H1 (cell line): Measurements from ENCODE around the gene TASOR2. TPM values are rescaled to one million over a fixed set of nuclear protein-coding genes. Genes with fewer than 3 reads are reported as not detected.

Experiments
- CHD7 ChIP-seq: fragments of 300-600 bp; sonication (generic); IDR thresholded peaks from 2 replicates; pipeline ENCODE4 v1.7.1; 2012; ENCODE audit warnings: low read length, moderate library complexity, mild to moderate bottlenecking, inconsistent platforms; ENCODE audit not compliant: insufficient replicate concordance
- HDAC2 ChIP-seq, 2 experiments: fragments of 300-600 bp in 1 of 2; sonication (generic) in 1 of 2; IDR thresholded peaks; 2 replicates each; pipeline ENCODE4 v1.6.1; 2011 to 2012; ENCODE audit warnings: low read depth in 2 of 2, low read length in 2 of 2, mild to moderate bottlenecking in 2 of 2, moderate library complexity in 2 of 2, borderline replicate concordance in 1 of 2, inconsistent platforms in 1 of 2
- HDAC6 ChIP-seq: IDR thresholded peaks from one replicate; pipeline ENCODE4 v1.7.1; 2012; ENCODE audit warnings: low read depth, mild to moderate bottlenecking, inconsistent platforms, low read length, moderate library complexity
- NANOG ChIP-seq: IDR thresholded peaks from 2 replicates; pipeline ENCODE4 v1.6.1; 2011; ENCODE audit warnings: low read length, low read depth, mild to moderate bottlenecking, inconsistent platforms; ENCODE audit not compliant: insufficient read depth, poor library complexity, severe bottlenecking
- PHF8 ChIP-seq: fragments of 200-600 bp; sonication (generic); conservative IDR thresholded peaks from 2 replicates; pipeline ENCODE4 v1.7.1; 2012; ENCODE audit warnings: low read depth, mild to moderate bottlenecking, inconsistent platforms, low read length, moderate library complexity
- POLR2AphosphoS5 ChIP-seq: IDR thresholded peaks from 2 replicates; pipeline ENCODE4 v1.6.1; 2011; ENCODE audit warnings: low read depth, low read length
- POU5F1 ChIP-seq: IDR thresholded peaks from 2 replicates; pipeline ENCODE4 v1.6.1; 2011; ENCODE audit warnings: low read depth, mild to moderate bottlenecking, low read length, moderate library complexity
- SP1 ChIP-seq: IDR thresholded peaks from 2 replicates; pipeline ENCODE4 v1.6.1; 2011; ENCODE audit warnings: low read depth, low read length
- SP4 ChIP-seq: IDR thresholded peaks from 2 replicates; pipeline ENCODE4 v1.6.1; 2012; ENCODE audit warnings: low read length, inconsistent platforms
- SUZ12 ChIP-seq: fragments of 200-600 bp; sonication (generic); IDR thresholded peaks from 2 replicates; pipeline ENCODE4 v1.6.1; 2012; ENCODE audit warnings: mild to moderate bottlenecking, inconsistent platforms, low read length, moderate library complexity, mixed read lengths
- polyA plus RNA-seq, 7 experiments: library from polyadenylated mRNA; depleted of rRNA in 3 of 7; stranded (reverse) in 5 of 7; unstranded in 2 of 7; fragments of >200 nt in 5 of 7; fragments of 200-250 nt in 2 of 7; gene quantifications; 1 replicate in 5 of 7; 2 replicates in 1 of 7; 4 replicates in 1 of 7; pipeline versions ENCODE4 v1.2.1 to v1.2.3, GENCODE V29; 2011 to 2013; ENCODE audit warnings: missing spikeins in 2 of 7, mixed read lengths in 2 of 7
- total RNA-seq: library from RNA; stranded (reverse); fragmentation: NEBNext Ultra II Directional; extraction: Animal tissue kit (Norgen Biotek cat#: 25700); gene quantifications from 2 replicates; pipeline ENCODE4 v1.2.1, GENCODE V29; 2021

The TASOR2 gene
- total and polyA plus RNA-seq, 2 of the 8 experiments (the other 6 are each of a cell fraction or from before 2014, with no cell fraction given), result 13.1 to 74.9 TPM

- TF ChIP-seq CHD7 (no peak), POLR2AphosphoS5 (no peak), PHF8 (no peak), SP4 (no peak), HDAC2 (IDR thresholded peaks at IDR 0.05; ENCODE audit: borderline replicate concordance in 1 of 2, low read depth in 2 of 2, low read length in 2 of 2) (no peak), SP1 (no peak), NANOG (no peak), POU5F1 (no peak), SUZ12 (no peak), HDAC6 (no peak)
Observed at GRCh38 chr10:5643346-5644067, 41.1 kb upstream of the TASOR2 start (continued).
